Heart left ventricle (tissue), 13 donors: ENCODE results near the gene BAIAP2.

ENCODE experiments used
- CTCF ChIP-seq, 12 donors: fragments of 200-600 bp; sonication (generic) in 4 of 12; IDR thresholded peaks; one replicate each; pipeline versions ENCODE4 v1.5.0 to v1.8.0; 2018 to 2022; ENCODE audit warnings: antibody characterized with exemption in 12 of 12, mild to moderate bottlenecking in 5 of 12
- POLR2A ChIP-seq, 2 donors: fragments of 450-650 bp; IDR thresholded peaks; one replicate each; pipeline ENCODE4 v1.6.1; 2017; ENCODE audit warnings: antibody characterized with exemption in 2 of 2, mild to moderate bottlenecking in 2 of 2, moderate library complexity in 2 of 2
- donor health status: ischemic (EF 13 %, LVEDD 7.1; RV severe dilation, severe dysfunction).
- donor health status: DM: no; HTN: yes; CAD: no.
- donor health status: DM: no; HTN: no; CAD: no.
- donor health status: ischemic (EF 25% LVEDD 6.9; RV normal size, moderate dysfunction).
- donor health status: ischemic (EF 25% LVEDD 5.7; RV mildly dilated, moderate dysfunction).
- donor health status: ischemic (EF 35%, LVEDD 5.7; RV mildly dilated, moderate dysfunction).
- donor health status: nonischemic (EF 11% LVEDD 7.7; RV severe dilation, severe dysfunction).
- donor health status: DM: yes; HTN: yes; CAD: no.
- donor health status: PGD.
- donor health status: ischemic (EF 29% LVEDD 5.4; RV normal size, mild dysfunction).
- donor health status: nonischemic (EF 23%, LVEDD 6.1; RV moderate dilation, normal function).

- no peak for TF ChIP-seq CTCF (IDR thresholded peaks at IDR 0.05)
- TF ChIP-seq POLR2A (IDR thresholded peaks at IDR 0.05) = no peak
Measured at GRCh38 chr17:80998748-80999535, 36.0 kb upstream of the BAIAP2 start.
